Right atrium auricular region (tissue), 2 donors: ENCODE results near the gene ZBTB7A. TPM values are rescaled to one million over a fixed set of nuclear protein-coding genes. Genes with fewer than 3 reads are reported as not detected.
A peak's percentile ranks its signal among the peaks of the same experiment; 100 is the strongest.

Experiments
- DNase-seq: peaks from one replicate; pipeline ENCODE4 v3.0.0-alpha.2; 2019; ENCODE audit warnings: low spot score
- H3K27ac ChIP-seq, 2 donors: fragments of 200-600 bp; sonication (generic); 1 replicate in 1 of 2; 2 replicates in 1 of 2; pipeline ENCODE4 v1.5.1; 2016 to 2019
- H3K27me3 ChIP-seq, 2 donors: fragments of 200-600 bp; sonication (generic); one replicate each; pipeline versions ENCODE4 v1.5.1 to v1.6.0; 2017 to 2019
- H3K36me3 ChIP-seq: fragments of 200-600 bp; sonication (generic); one replicate; pipeline ENCODE4 v1.5.1; 2016
- H3K4me1 ChIP-seq, 2 donors: fragments of 200-600 bp; sonication (generic); one replicate each; pipeline versions ENCODE4 v1.5.1 to v1.6.0; 2017 to 2019
- H3K4me3 ChIP-seq, 2 donors: fragments of 200-600 bp; sonication (generic); 1 replicate in 1 of 2; 2 replicates in 1 of 2; pipeline ENCODE4 v1.5.1; 2017 to 2019; ENCODE audit warnings: mild to moderate bottlenecking in 1 of 2, moderate library complexity in 1 of 2
- H3K9me3 ChIP-seq, 2 donors: fragments of 200-600 bp; sonication (generic); one replicate each; pipeline ENCODE4 v1.5.1; 2019
- CTCF ChIP-seq, 2 donors: fragments of 200-600 bp; sonication (generic); IDR thresholded peaks; one replicate each; pipeline ENCODE4 v1.5.1; 2019; ENCODE audit warnings: antibody characterized with exemption in 2 of 2
- total RNA-seq, 2 donors: library from RNA; depleted of rRNA; stranded (reverse); fragments of >200 nt; gene quantifications; one replicate each; pipeline ENCODE4 v1.1.0, GENCODE V29; 2016

Gene ZBTB7A
- total RNA-seq, 2 donors from 2014 or later, result 33.8 to 50.0 TPM

DNA sequence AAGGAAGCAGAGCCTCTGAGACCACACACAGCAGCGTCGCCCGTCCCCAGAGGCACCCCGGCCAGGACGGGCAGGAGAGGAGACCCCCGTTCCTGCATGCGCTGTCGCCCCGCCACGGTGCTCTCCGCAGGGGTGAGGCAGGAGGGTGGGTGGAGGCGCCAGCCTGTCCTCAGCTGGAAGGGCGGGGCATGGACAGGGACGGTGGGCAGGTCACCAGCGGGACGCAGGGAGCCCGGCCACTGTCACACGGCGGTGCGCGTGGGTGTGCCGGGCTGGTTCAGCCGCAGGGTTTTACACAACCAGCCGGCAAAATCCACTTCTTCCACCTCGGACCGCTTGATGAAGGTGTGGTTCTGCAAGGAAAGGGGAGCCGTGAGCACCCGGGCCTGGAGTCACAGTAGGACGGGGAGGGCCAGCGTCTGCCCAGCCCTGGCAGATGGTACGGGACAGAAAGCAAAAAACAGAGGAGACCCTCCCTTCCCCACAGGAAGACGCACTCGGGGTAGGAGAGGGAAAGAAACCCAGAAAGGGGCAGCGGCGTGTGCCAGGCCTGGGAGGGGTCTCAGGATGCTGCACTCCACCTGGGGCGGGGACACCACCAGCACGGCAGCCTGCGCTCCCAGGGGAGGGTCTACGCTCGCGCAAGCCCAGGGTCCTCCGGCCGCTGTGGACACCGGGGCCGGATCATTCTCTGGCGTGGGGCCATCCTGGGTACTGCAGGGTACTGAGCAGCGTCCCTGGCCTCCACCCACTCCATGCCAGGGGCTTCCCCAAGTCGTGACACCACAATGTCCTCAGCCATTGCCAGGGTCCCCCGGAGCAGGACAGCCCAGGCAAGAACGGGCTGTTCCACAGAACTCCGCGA, 23.9 kb upstream of the ZBTB7A start:
- no peaks in the 10 kb centered on the region for H3K4me1 ChIP-seq
- H3K36me3 ChIP-seq, result peaks cover 34% of the 10 kb centered on the region
- no peaks in the 10 kb centered on the region for H3K9me3 ChIP-seq
- no peaks in the 10 kb centered on the region for H3K27me3 ChIP-seq
- no peak overlapping the region for H3K27ac ChIP-seq
- TF ChIP-seq CTCF (IDR thresholded peaks at IDR 0.05), result no peak
- H3K4me3 ChIP-seq, result no peak overlapping the region
- no peak for DNase-seq

- Histone ChIP-seq H3K36me3 (peaks cover 34% of the 10 kb centered on the region), H3K4me3 (no peak overlapping the region), H3K27me3 (no peaks in the 10 kb centered on the region), H3K9me3 (no peaks in the 10 kb centered on the region), H3K27ac (no peak overlapping the region), H3K4me1 (no peaks in the 10 kb centered on the region)
- DNase-seq, result no peak
- no peak for TF ChIP-seq CTCF (IDR thresholded peaks at IDR 0.05)
These were observed 23.2 kb upstream of the ZBTB7A start for GRCh38 chr19:4089946-4090345.

DNA sequence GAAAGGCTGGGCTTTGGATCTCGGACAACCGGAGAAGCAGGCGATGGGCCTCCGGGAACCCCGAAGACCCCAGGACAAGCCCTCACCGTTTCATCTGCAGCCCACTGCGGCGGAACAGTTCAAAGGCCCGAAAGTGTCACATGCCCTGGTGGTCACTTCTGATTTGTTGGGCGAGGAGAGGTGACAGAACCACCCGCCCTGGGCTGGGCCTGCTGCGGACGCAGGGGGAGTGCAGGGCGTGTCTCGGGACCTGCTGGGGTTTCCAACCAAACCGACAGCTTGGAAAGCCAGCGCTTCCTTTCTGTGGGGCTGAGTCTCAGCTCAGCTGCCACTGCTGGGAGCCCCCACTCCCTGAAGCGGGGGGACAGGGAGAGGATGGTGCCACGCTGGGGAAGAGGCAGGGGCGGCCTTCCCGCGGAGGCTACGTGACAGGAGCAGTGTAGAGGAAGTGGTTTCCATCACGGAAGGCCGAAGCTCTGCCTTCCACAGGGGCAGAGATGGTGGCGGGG, 22.8 kb upstream of the ZBTB7A start:
- peaks cover 31% of the 10 kb centered on the region for H3K36me3 ChIP-seq
- no peak overlapping the region for H3K27ac ChIP-seq
- DNase-seq, result no peak
- no peak for TF ChIP-seq CTCF (IDR thresholded peaks at IDR 0.05)
- no peaks in the 10 kb centered on the region for H3K27me3 ChIP-seq
- peak overlapping the region in 1 of 2 donors; percentile 13 for H3K4me3 ChIP-seq
- no peaks in the 10 kb centered on the region for H3K4me1 ChIP-seq
- no peaks in the 10 kb centered on the region for H3K9me3 ChIP-seq

GRCh38 chr19:4088975-4089374, 22.3 kb upstream of the ZBTB7A start:
- no peaks in the 10 kb centered on the region for H3K9me3 ChIP-seq
- H3K27me3 ChIP-seq, result no peaks in the 10 kb centered on the region
- peak overlapping the region in 1 of 2 donors; percentile 13 for H3K4me3 ChIP-seq
- DNase-seq, result no peak
- H3K27ac ChIP-seq, result no peak overlapping the region
- peaks cover 0 to 4% of the 10 kb centered on the region in 2 donors for H3K4me1 ChIP-seq
- H3K36me3 ChIP-seq, result peaks cover 26% of the 10 kb centered on the region
- TF ChIP-seq CTCF (IDR thresholded peaks at IDR 0.05), result no peak

DNA sequence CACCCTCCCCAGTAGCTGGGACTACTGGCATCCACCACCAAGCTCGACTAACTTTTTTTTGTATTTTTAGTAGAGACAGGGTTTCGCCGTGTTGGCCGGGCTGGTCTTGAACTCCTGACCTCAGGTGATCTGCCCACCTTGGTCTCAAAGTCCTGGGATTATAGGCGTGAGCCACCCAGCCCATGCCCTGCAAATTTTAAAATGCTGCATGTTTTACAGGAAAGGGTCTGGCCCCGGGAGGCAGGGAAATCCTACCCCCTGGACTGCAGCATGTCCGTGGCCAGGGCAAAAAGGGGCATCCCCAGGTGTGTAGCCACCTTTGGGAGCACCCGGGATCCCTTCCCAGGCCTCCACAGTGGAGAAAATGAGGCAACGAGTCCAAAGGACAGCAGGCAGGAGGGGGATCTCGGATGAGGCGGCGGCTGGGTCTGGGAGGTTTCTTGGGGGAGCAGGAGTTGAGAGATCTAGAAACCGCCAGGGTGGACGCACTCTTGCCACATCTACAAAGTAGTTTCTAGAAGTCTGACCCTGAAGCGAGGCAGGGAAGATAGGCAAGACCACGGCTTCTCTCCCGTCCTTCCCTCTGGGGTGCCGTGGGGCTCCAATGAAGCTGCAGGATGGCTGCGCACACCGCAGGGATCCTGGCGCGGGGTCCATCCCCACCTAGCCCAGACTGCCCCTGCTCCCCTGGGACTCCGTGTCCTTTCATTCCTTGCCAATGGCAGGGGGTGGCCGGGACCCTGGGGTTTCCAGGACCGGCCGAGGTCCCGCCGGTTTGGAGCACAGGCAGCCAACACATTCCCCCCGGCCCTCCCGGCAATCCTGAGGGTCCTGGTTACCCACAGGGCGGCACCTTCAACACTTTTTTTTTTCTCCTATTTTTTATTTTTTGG, 21.3 kb upstream of the ZBTB7A start:
- Histone ChIP-seq H3K9me3 (no peaks in the 10 kb centered on the region), H3K4me1 (peaks cover 0 to 10% of the 10 kb centered on the region in 2 donors), H3K36me3 (peaks cover 21% of the 10 kb centered on the region), H3K27me3 (no peaks in the 10 kb centered on the region), H3K27ac (no peak overlapping the region), H3K4me3 (no peak overlapping the region)
- DNase-seq, result no peak
- no peak for TF ChIP-seq CTCF (IDR thresholded peaks at IDR 0.05)
